Lower lobe of right lung (tissue), 2 donors: ENCODE data around the gene VAMP8. TPM values are rescaled to one million over a fixed set of nuclear protein-coding genes. Genes with fewer than 3 reads are reported as not detected.

Experiments used
- ATAC-seq, 2 donors: fragments of 200-7000 bp; cut with Tn5 transposase; one replicate each; pipeline ENCODE4 v1.9.1; 2020 to 2022; ENCODE audit warnings: mild to moderate bottlenecking in 2 of 2, moderate library complexity in 2 of 2
- DNase-seq: peaks from one replicate; pipeline ENCODE4 v3.0.0-alpha.2; 2020
- H3K27ac ChIP-seq: fragments of 200-600 bp; one replicate; pipeline ENCODE4 v1.8.0; 2022
- H3K27me3 ChIP-seq: fragments of 200-600 bp; one replicate; pipeline ENCODE4 v1.8.0; 2022; ENCODE audit warnings: low read depth
- H3K36me3 ChIP-seq: fragments of 200-600 bp; one replicate; pipeline ENCODE4 v1.8.0; 2022; ENCODE audit warnings: mild to moderate bottlenecking
- H3K4me1 ChIP-seq: fragments of 200-600 bp; one replicate; pipeline ENCODE4 v1.8.0; 2022
- H3K4me3 ChIP-seq: fragments of 200-600 bp; one replicate; pipeline ENCODE4 v1.8.0; 2022; ENCODE audit warnings: mild to moderate bottlenecking
- H3K9me3 ChIP-seq: fragments of 200-600 bp; one replicate; pipeline ENCODE4 v1.8.0; 2022
- CTCF ChIP-seq: fragments of 200-600 bp; IDR thresholded peaks from one replicate; pipeline ENCODE4 v1.8.0; 2022; ENCODE audit warnings: antibody characterized with exemption, mild to moderate bottlenecking
- intact Hi-C: fragments of 100-400 bp; cut with DNase I; formaldehyde crosslinking; loops from one replicate; pipeline ENCODE4 v1.11.0; 2022
- total RNA-seq: library from RNA; stranded (reverse); fragmentation: NEBNext Ultra II Directional; extraction: Animal tissue kit (Norgen Biotek cat#: 25700); gene quantifications from one replicate; pipeline ENCODE4 v1.2.1, GENCODE V29; 2021
- donor health status: DM: no; HTN: yes; CAD: no; lungs with severe emphysema.

VAMP8 gene
- total RNA-seq, 1 donor from 2014 or later: 272 TPM

GRCh38 chr2:85604568-85605339 lies 27.4 kb downstream of the VAMP8 start:
- no peaks in the 10 kb centered on the region for H3K27me3 ChIP-seq
- H3K4me1 ChIP-seq: peaks cover 74% of the 10 kb centered on the region
- H3K36me3 ChIP-seq: peaks cover 41% of the 10 kb centered on the region
- intact Hi-C loops: no loop called here
- ATAC-seq (no peak), DNase-seq (no peak)
- peak overlapping the region; percentile 90 for H3K27ac ChIP-seq
- H3K9me3 ChIP-seq: no peaks in the 10 kb centered on the region
- peak overlapping the region; percentile 82 for H3K4me3 ChIP-seq
- TF ChIP-seq CTCF: no peak

GRCh38 chr2:85605406-85606115 lies 28.2 kb downstream of the VAMP8 start:
- Histone ChIP-seq H3K9me3 (no peaks in the 10 kb centered on the region), H3K4me1 (peaks cover 74% of the 10 kb centered on the region), H3K27ac (peak overlapping the region; percentile 90), H3K4me3 (peak overlapping the region; percentile 82), H3K36me3 (peaks cover 35% of the 10 kb centered on the region), H3K27me3 (no peaks in the 10 kb centered on the region)
- no peak for DNase-seq
- intact Hi-C loops: no loop called here
- TF ChIP-seq CTCF: no peak
- peak in 1 of 2 donors; percentile 13 for ATAC-seq

GRCh38 chr2:85606116-85606455 lies 28.7 kb downstream of the VAMP8 start:
- H3K4me1 ChIP-seq: peaks cover 75% of the 10 kb centered on the region
- TF ChIP-seq CTCF: no peak
- no peaks in the 10 kb centered on the region for H3K9me3 ChIP-seq
- no peak for DNase-seq
- peak overlapping the region; percentile 90 for H3K27ac ChIP-seq
- H3K27me3 ChIP-seq: no peaks in the 10 kb centered on the region
- peaks cover 30% of the 10 kb centered on the region for H3K36me3 ChIP-seq
- ATAC-seq: no peak
- H3K4me3 ChIP-seq: no peak overlapping the region
- intact Hi-C loops: no loop called here

GRCh38 chr2:85607268-85608215 lies 30.2 kb downstream of the VAMP8 start:
- no peaks in the 10 kb centered on the region for H3K27me3 ChIP-seq
- peak overlapping the region; percentile 90 for H3K27ac ChIP-seq
- H3K36me3 ChIP-seq: peaks cover 29% of the 10 kb centered on the region
- intact Hi-C loops: no loop called here
- H3K4me3 ChIP-seq: no peak overlapping the region
- H3K4me1 ChIP-seq: peaks cover 74% of the 10 kb centered on the region
- peak; percentile 25 to 31 for ATAC-seq
- no peak for TF ChIP-seq CTCF
- H3K9me3 ChIP-seq: no peaks in the 10 kb centered on the region
- peak; percentile 70 for DNase-seq

GRCh38 chr2:85611217-85611704 lies 33.9 kb downstream of the VAMP8 start:
- H3K4me3 ChIP-seq: peak overlapping the region; percentile 89
- ATAC-seq: peak in 1 of 2 donors; percentile 35
- intact Hi-C loops: no loop called here
- no peak for TF ChIP-seq CTCF
- no peak for DNase-seq
- no peaks in the 10 kb centered on the region for H3K9me3 ChIP-seq
- peaks cover 29% of the 10 kb centered on the region for H3K36me3 ChIP-seq
- peak overlapping the region; percentile 87 for H3K27ac ChIP-seq
- H3K4me1 ChIP-seq: peaks cover 52% of the 10 kb centered on the region
- no peaks in the 10 kb centered on the region for H3K27me3 ChIP-seq
